K562 (cell line): Measurements from ENCODE around the gene CLCNKA. TPM values are rescaled to one million over a fixed set of nuclear protein-coding genes. Genes with fewer than 3 reads are reported as not detected.
A peak's percentile ranks its signal among the peaks of the same experiment; 100 is the strongest.

ENCODE experiments used
- ASH1L ChIP-seq: fragments of 450-650 bp; IDR thresholded peaks from 2 replicates; pipeline ENCODE4 v1.6.1; 2018; ENCODE audit warnings: borderline replicate concordance, mild to moderate bottlenecking, low read depth; ENCODE audit not compliant: partially characterized antibody
- ATF1 ChIP-seq, 2 experiments: fragments of 450-650 bp in 1 of 2; IDR thresholded peaks; 2 replicates each; pipeline ENCODE4 v1.6.1; 2016; ENCODE audit warnings: missing compliant biosample characterization in 1 of 2, missing genetic modification characterization in 1 of 2
- CBFB ChIP-seq: sonication (generic); formaldehyde crosslinking; IDR thresholded peaks from 2 replicates; pipeline ENCODE4 v1.4.0; 2020; ENCODE audit warnings: mild to moderate bottlenecking, missing genetic modification reagents
- FOS ChIP-seq: IDR thresholded peaks from 3 replicates; pipeline ENCODE4 v1.6.1; 2011; ENCODE audit not compliant: insufficient read length; ENCODE audit errors: extremely low read depth
- JUN ChIP-seq, 2 experiments: sonication (generic) in 1 of 2; formaldehyde crosslinking in 1 of 2; IDR thresholded peaks; 2 replicates each; pipeline versions ENCODE4 v1.6.1 to v1.8.0; 2012 to 2022; ENCODE audit warnings: borderline replicate concordance in 2 of 2, mild to moderate bottlenecking in 2 of 2, improper control_type of control experiment in 1 of 2, low read depth in 1 of 2, low read length in 1 of 2, missing genetic modification reagents in 1 of 2
- NFXL1 ChIP-seq: fragments of 450-650 bp; formaldehyde crosslinking; IDR thresholded peaks from 2 replicates; pipeline ENCODE4 v1.4.0; 2021; ENCODE audit warnings: mild to moderate bottlenecking
- PML ChIP-seq: IDR thresholded peaks from 2 replicates; pipeline ENCODE4 v1.6.1; 2012; ENCODE audit warnings: low read length, inconsistent platforms
- RBM34 ChIP-seq: fragments of 200-400 bp; formaldehyde crosslinking; IDR thresholded peaks from 2 replicates; pipeline ENCODE4 v1.6.1; 2018; ENCODE audit warnings: low read length, borderline replicate concordance; ENCODE audit not compliant: insufficient read depth
- RCOR1 ChIP-seq, 2 experiments: IDR thresholded peaks; 2 replicates each; pipeline ENCODE4 v1.6.1; 2012; ENCODE audit warnings: low read depth in 2 of 2, low read length in 2 of 2, borderline replicate concordance in 1 of 2, improper control_type of control experiment in 1 of 2
- RHOXF2B ChIP-seq: fragments of 250-450 bp; sonication (Bioruptor Pico); conservative IDR thresholded peaks from 2 replicates; pipeline ENCODE4 v1.5.1; 2021
- SMARCE1 ChIP-seq: fragments of 450-650 bp; IDR thresholded peaks from 2 replicates; pipeline ENCODE4 v1.7.1; 2016; ENCODE audit warnings: mild to moderate bottlenecking
- ZBTB34 ChIP-seq: fragments of 250-450 bp; sonication (Bioruptor Pico); IDR thresholded peaks from 2 replicates; pipeline ENCODE4 v1.8.0; 2021; ENCODE audit warnings: mild to moderate bottlenecking, moderate library complexity
- ZFP36 ChIP-seq: fragments of 150-350 bp; IDR thresholded peaks from 2 replicates; pipeline ENCODE4 v1.6.1; 2018; ENCODE audit warnings: low read length, low read depth; ENCODE audit not compliant: partially characterized antibody
- ZNF143 ChIP-seq: sonication (generic); formaldehyde crosslinking; IDR thresholded peaks from 2 replicates; pipeline ENCODE4 v1.9.0; 2022; ENCODE audit warnings: mild to moderate bottlenecking, missing genetic modification reagents
- ZNF324 ChIP-seq: fragments of 250-450 bp; sonication (Bioruptor Pico); IDR thresholded peaks from 2 replicates; pipeline ENCODE4 v1.4.0; 2020; ENCODE audit warnings: mild to moderate bottlenecking
- ZNF436 ChIP-seq: fragments of 250-450, 450-650 bp; sonication (Bioruptor Pico); formaldehyde crosslinking; IDR thresholded peaks from 2 replicates; pipeline ENCODE4 v1.7.0; 2020; ENCODE audit warnings: mild to moderate bottlenecking
- ZNF445 ChIP-seq: fragments of 250-450 bp; sonication (Bioruptor Pico); IDR thresholded peaks from 2 replicates; pipeline ENCODE4 v1.4.0; 2020; ENCODE audit warnings: low read depth, mild to moderate bottlenecking, moderate library complexity
- ZNF518B ChIP-seq: fragments of 250-450 bp; sonication (Bioruptor Pico); IDR thresholded peaks from 2 replicates; pipeline ENCODE4 v1.5.0; 2021; ENCODE audit warnings: mild to moderate bottlenecking, moderate library complexity
- polyA plus RNA-seq, 8 experiments: library from polyadenylated mRNA; depleted of rRNA in 4 of 8; stranded (reverse) in 5 of 8; unstranded in 3 of 8; fragments of >200 nt; fragmentation: Nextera tagmentation in 2 of 8; fragmentation: Illumina TruSeq in 1 of 8; extraction: Ambion mirVana in 2 of 8; extraction: Trizol in 1 of 8; gene quantifications; 2 replicates each; pipeline versions ENCODE4 v1.2.1 to v1.2.3, GENCODE V29; 2011 to 2014; ENCODE audit warnings: inconsistent platforms in 1 of 8, missing spikeins in 1 of 8
- total RNA-seq, 7 experiments: library from RNA; depleted of rRNA in 6 of 7; stranded (reverse); fragments of >200 nt in 6 of 7; fragmentation: Illumina TruSeq in 2 of 7; extraction: Trizol in 2 of 7; gene quantifications; 2 replicates each; pipeline versions ENCODE4 v1.2.1 to v1.2.3, GENCODE V29; 2011 to 2021; ENCODE audit warnings: low replicate concordance in 1 of 7
- TF ChIP-seq, protein P1 (sequence below): sonication (generic); formaldehyde crosslinking; IDR thresholded peaks from 2 replicates; pipeline ENCODE4 v1.8.0; 2022; ENCODE audit warnings: mild to moderate bottlenecking, missing genetic modification reagents

CLCNKA gene
- total and polyA plus RNA-seq, 9 of the 15 experiments (the other 6 are each of a cell fraction or from before 2014, with no cell fraction given), result 0.03 to 0.37 (median 0.10) TPM; not detected in 3

DNA sequence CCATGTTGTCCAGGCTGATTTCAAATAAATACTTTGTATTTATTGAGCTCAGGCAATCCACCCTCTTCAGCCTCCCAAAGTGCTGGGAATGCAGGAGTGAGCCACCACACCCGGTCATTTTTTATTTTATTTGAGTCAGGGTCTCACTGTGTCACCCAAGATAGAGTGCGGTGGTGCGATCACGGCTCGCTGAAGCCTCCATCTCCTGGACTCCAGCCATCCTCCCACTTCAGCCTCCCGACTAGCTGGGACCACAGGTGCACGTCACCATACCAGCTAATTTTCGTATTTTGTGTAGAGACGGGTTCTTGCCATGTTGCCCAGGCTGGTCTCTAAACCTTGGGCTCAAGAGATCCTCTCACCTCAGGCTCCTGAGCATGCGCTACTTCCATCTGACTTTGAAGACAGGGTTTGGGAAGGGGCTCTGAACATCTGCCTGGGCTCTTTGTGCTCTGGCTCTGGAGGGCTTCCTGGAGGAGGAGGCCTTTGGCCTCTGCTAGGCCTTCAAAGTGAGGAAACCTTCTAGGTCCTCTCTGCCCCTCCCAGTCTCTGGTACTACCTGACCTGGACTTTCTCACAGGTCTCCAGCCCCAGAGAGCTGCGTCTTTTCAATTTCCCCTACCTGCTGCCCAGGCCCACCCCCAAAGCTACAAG, 9.8 kb upstream of the CLCNKA start (continued):
- TF ChIP-seq ZNF518B (CRISPR knock-in tag) (no peak), RCOR1 (IDR thresholded peaks at IDR 0.05; ENCODE audit: borderline replicate concordance in 1 of 2, low read depth in 2 of 2, low read length in 2 of 2) (peak in 1 of 2 experiments; percentile 49; a peak in 1 of 4 replicates), ASH1L (no peak), ZFP36 (peak; percentile 99), CBFB (0 out of 2 replicates have a peak, but pooled peaks have one; percentile 11), FOS (no peak), RHOXF2B (no peak), PML (no peak), RBM34 (no peak), ZBTB34 (CRISPR knock-in tag) (no peak), ZNF445 (CRISPR knock-in tag) (no peak), ZNF436 (peak; percentile 97), ATF1 (CRISPR knock-in tag; IDR thresholded peaks at IDR 0.05) (no peak), ATF1 (tag; IDR thresholded peaks at IDR 0.05) (no peak), NFXL1 (CRISPR knock-in tag) (no peak), SMARCE1 (peak; percentile 11; the same call in 1 of the 2 replicates), ZNF324 (CRISPR knock-in tag) (no peak), ZNF143 (CRISPR knock-in tag) (0 out of 2 replicates have a peak, but pooled peaks have one; percentile 15), JUN (IDR thresholded peaks at IDR 0.05; ENCODE audit: borderline replicate concordance, low read depth, low read length) (no peak), JUN (CRISPR knock-in tag; IDR thresholded peaks at IDR 0.05; ENCODE audit: borderline replicate concordance) (0 out of 2 replicates have a peak, but pooled peaks have one; percentile 19)
- TF ChIP-seq, protein P1, sequence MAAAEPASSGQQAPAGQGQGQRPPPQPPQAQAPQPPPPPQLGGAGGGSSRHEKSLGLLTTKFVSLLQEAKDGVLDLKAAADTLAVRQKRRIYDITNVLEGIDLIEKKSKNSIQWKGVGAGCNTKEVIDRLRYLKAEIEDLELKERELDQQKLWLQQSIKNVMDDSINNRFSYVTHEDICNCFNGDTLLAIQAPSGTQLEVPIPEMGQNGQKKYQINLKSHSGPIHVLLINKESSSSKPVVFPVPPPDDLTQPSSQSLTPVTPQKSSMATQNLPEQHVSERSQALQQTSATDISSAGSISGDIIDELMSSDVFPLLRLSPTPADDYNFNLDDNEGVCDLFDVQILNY (CRISPR knock-in tag), result 0 out of 2 replicates have a peak, but pooled peaks have one; percentile 32
